RWPE1 (cell line): Measurements from ENCODE around the gene IGFBP5.
A peak's percentile ranks its signal among the peaks of the same experiment; 100 is the strongest.

Source experiments
- CTCF ChIA-PET: fragments of 350-600 bp; sonication (Branson Sonifier 250); formaldehyde crosslinking; extraction: SDS; loops from one replicate; lab custom pipeline; 2021; lab: Yijun Ruan, JAX
- POLR2A ChIA-PET: fragments of 400-600 bp; formaldehyde crosslinking; extraction: SDS; loops from one replicate; lab custom pipeline; 2020; ENCODE audit warnings: antibody characterized with exemption; ENCODE audit not compliant: low non-redundant PET; lab: Yijun Ruan, JAX
- DNase-seq: peaks from one replicate; pipeline ENCODE4 v3.0.0; 2012; ENCODE audit warnings: low spot score
- H3K27ac ChIP-seq: fragments of 450-650 bp; 2 replicates; pipeline ENCODE4 v1.5.1; 2017
- TF ChIP-seq, protein P1 (sequence below): fragments of 450-650 bp; conservative IDR thresholded peaks from 2 replicates; pipeline ENCODE4 v1.5.1; 2017; ENCODE audit warnings: low read depth, mild to moderate bottlenecking

IGFBP5 gene

GRCh38 chr2:216670266-216671080, 24.9 kb downstream of the IGFBP5 start:
- H3K27ac ChIP-seq: no peak overlapping the region
- ChIA-PET CTCF (interaction anchor here (0.9 kb wide), 1 partner anchor 151 kb away, joined by 3 read pairs; no protein-coding TSS in a partner anchor), POLR2A (no interaction called here)
- DNase-seq: no peak
- TF ChIP-seq, protein P1, sequence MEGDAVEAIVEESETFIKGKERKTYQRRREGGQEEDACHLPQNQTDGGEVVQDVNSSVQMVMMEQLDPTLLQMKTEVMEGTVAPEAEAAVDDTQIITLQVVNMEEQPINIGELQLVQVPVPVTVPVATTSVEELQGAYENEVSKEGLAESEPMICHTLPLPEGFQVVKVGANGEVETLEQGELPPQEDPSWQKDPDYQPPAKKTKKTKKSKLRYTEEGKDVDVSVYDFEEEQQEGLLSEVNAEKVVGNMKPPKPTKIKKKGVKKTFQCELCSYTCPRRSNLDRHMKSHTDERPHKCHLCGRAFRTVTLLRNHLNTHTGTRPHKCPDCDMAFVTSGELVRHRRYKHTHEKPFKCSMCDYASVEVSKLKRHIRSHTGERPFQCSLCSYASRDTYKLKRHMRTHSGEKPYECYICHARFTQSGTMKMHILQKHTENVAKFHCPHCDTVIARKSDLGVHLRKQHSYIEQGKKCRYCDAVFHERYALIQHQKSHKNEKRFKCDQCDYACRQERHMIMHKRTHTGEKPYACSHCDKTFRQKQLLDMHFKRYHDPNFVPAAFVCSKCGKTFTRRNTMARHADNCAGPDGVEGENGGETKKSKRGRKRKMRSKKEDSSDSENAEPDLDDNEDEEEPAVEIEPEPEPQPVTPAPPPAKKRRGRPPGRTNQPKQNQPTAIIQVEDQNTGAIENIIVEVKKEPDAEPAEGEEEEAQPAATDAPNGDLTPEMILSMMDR: no peak

- peak; percentile 75 for DNase-seq
These were observed 28.7 kb downstream of the IGFBP5 start for GRCh38 chr2:216666461-216667233.

GRCh38 chr2:216665717-216666116, 29.6 kb downstream of the IGFBP5 start:
- TF ChIP-seq, protein P1: no peak
- DNase-seq: peak; percentile 72
- CTCF ChIA-PET: interaction anchor here (0.6 to 3.6 kb wide), 10 partner anchors 12 to 1529 kb away, joined by 3 to 63 read pairs (median 5); no protein-coding TSS in a partner anchor
- H3K27ac ChIP-seq: peak overlapping the region; percentile 98
- POLR2A ChIA-PET: interaction anchor here (1.2 kb wide), 1 partner anchor 168 kb away, joined by 6 read pairs; the partner anchor contains the start of gene RPL37A

More at GRCh38 chr2:216666461-216667233, 28.7 kb downstream of the IGFBP5 start:
- CTCF ChIA-PET: interaction anchor here (0.5 to 3.6 kb wide), 13 partner anchors 11 to 221 kb away, joined by 3 to 63 read pairs (median 4); no protein-coding TSS in a partner anchor
- POLR2A ChIA-PET: no interaction called here
- H3K27ac ChIP-seq: peak overlapping the region; percentile 98
- TF ChIP-seq, protein P1: peak; percentile 95

GRCh38 chr2:216665242-216665641, 30.1 kb downstream of the IGFBP5 start:
- DNase-seq: peak; percentile 80
- ChIA-PET POLR2A (interaction anchor here (1.2 kb wide), 1 partner anchor 167 kb away, joined by 6 read pairs; the partner anchor contains the start of gene RPL37A), CTCF (interaction anchor here (0.5 to 3.6 kb wide), 8 partner anchors 73 to 1529 kb away, joined by 3 to 63 read pairs (median 5); no protein-coding TSS in a partner anchor)
- TF ChIP-seq, protein P1: no peak
- H3K27ac ChIP-seq: peak overlapping the region; percentile 98

DNA sequence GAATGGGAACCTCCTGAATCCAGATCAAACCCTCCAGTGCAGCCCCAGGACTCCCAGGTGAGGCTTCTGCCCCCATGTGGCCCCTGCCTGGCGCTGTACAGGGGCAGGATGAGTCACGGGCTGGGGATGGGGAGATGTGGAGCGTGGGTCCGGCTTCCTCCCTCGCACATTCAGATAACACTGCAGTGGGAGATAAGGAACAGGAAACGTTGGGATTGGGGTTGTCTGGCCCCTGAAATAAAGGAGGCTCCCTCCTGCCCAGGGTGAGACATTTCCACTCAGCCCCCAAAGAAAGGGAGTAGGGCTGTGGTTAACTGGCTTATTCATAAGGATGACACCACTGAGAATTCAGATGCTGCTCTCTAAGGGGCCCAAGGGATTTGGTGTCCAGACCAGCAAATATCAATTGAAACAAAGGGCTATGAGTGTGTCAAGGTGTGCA, 30.7 kb downstream of the IGFBP5 start:
- TF ChIP-seq, protein P1: no peak
- ChIA-PET CTCF (interaction anchor here (0.7 to 1.2 kb wide), 5 partner anchors 25 to 147 kb away, joined by 3 to 8 read pairs (median 4); no protein-coding TSS in a partner anchor), POLR2A (interaction anchor here (1.2 kb wide), 1 partner anchor 167 kb away, joined by 6 read pairs; the partner anchor contains the start of gene RPL37A)
- H3K27ac ChIP-seq: peak overlapping the region; percentile 98
- no peak for DNase-seq
